ENCODE data around the gene HAUS1. TPM values are rescaled to one million over a fixed set of nuclear protein-coding genes. Genes with fewer than 3 reads are reported as not detected.

The HAUS1 gene
- total RNA-seq, 1 donor from 2014 or later: 23.5 TPM

DNA sequence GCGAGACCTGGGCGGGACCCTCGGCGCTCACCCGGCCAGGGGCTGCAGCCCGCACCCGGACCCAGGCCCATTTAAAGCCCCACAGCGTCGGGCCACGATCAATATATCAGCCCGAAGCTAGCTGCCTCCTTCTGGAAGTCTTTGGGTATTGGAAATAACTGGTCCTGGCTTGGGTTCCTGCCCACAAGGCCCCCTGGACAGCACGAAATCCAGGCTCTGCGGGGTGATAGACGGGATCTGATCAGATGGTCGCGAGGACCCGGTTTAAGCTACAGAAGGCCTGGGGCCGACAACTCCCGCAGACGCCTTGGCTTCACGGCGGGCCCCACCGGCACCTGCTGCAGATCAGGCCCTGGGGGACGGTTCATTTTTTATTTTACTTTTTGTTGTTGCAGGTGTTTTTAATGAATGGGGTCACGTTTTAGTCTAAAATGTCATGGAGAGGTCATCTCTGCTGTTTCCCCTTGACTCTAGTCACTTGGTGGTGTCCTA, 31.8 kb upstream of the HAUS1 start:
- DNase-seq (ENCODE audit: low read depth): no peak
- Mint-ChIP-seq H3K9me3 (ENCODE audit: unreplicated experiment) (no peaks in the 10 kb centered on the region), H3K4me1 (ENCODE audit: low read depth, unreplicated experiment) (peaks cover 8% of the 10 kb centered on the region), H3K4me3 (ENCODE audit: unreplicated experiment) (peak overlapping the region; percentile 80), H3K27me3 (ENCODE audit: low read depth, unreplicated experiment) (no peaks in the 10 kb centered on the region), H3K36me3 (ENCODE audit: low read depth, unreplicated experiment) (no peaks in the 10 kb centered on the region), H3K27ac (ENCODE audit: unreplicated experiment) (peak overlapping the region; percentile 77)
- Histone ChIP-seq H3K4me1 (ENCODE audit: insufficient read depth, low read length) (peaks cover 20% of the 10 kb centered on the region), H3K27ac (ENCODE audit: low read depth, low read length) (peak overlapping the region; percentile 22), H2AFZ (ENCODE audit: low read depth, low read length) (peak overlapping the region; percentile 91), H3K4me3 (ENCODE audit: insufficient read depth, low read depth, low read length) (peak overlapping the region; percentile 71), H4K20me1 (ENCODE audit: insufficient read depth, low read length) (peaks cover 8% of the 10 kb centered on the region), H3K4me2 (ENCODE audit: low read length) (peak overlapping the region; percentile 97), H3K9me3 (ENCODE audit: insufficient read depth, low read depth, low read length) (no peaks in the 10 kb centered on the region), H3K79me2 (ENCODE audit: insufficient read depth, low read length) (peaks cover 11% of the 10 kb centered on the region), H3K36me3 (ENCODE audit: insufficient read depth, low read length) (no peaks in the 10 kb centered on the region), H3K9ac (ENCODE audit: low read length) (peak overlapping the region; percentile 85), H3K27me3 (ENCODE audit: insufficient read depth, low read length) (no peaks in the 10 kb centered on the region)
- no peak for FAIRE-seq
- TF ChIP-seq, protein P1, sequence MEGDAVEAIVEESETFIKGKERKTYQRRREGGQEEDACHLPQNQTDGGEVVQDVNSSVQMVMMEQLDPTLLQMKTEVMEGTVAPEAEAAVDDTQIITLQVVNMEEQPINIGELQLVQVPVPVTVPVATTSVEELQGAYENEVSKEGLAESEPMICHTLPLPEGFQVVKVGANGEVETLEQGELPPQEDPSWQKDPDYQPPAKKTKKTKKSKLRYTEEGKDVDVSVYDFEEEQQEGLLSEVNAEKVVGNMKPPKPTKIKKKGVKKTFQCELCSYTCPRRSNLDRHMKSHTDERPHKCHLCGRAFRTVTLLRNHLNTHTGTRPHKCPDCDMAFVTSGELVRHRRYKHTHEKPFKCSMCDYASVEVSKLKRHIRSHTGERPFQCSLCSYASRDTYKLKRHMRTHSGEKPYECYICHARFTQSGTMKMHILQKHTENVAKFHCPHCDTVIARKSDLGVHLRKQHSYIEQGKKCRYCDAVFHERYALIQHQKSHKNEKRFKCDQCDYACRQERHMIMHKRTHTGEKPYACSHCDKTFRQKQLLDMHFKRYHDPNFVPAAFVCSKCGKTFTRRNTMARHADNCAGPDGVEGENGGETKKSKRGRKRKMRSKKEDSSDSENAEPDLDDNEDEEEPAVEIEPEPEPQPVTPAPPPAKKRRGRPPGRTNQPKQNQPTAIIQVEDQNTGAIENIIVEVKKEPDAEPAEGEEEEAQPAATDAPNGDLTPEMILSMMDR (IDR thresholded peaks at IDR 0.05; ENCODE audit: insufficient read depth, low read depth, low read length): no peak
- TF ChIP-seq EZH2 (IDR thresholded peaks at IDR 0.05; ENCODE audit: insufficient read depth, low read length): no peak

DNA sequence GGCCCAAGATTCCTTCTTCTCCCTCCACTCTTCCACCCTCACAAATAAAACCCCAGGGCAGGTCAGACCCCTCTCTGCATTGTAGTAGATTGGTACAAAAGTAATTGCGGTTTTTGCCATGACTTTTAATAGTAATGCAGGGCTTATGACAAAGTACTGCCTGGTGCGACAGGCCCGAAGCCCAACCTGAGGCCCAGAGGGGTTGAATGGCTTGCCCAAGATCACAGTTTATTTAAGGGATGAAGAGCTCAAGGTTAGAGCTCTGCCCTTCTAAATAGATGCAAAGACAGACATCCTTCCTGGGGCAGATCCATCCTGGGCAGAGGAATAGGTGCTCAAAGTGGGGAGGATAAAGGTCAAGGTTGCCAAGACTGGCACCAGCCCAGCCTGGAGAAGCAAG, 31.2 kb upstream of the HAUS1 start:
- FAIRE-seq (no peak), DNase-seq (ENCODE audit: low read depth) (no peak)
- Histone ChIP-seq H3K4me3 (ENCODE audit: insufficient read depth, low read depth, low read length) (no peak overlapping the region), H4K20me1 (ENCODE audit: insufficient read depth, low read length) (peaks cover 8% of the 10 kb centered on the region), H2AFZ (ENCODE audit: low read depth, low read length) (no peak overlapping the region), H3K9ac (ENCODE audit: low read length) (no peak overlapping the region), H3K4me2 (ENCODE audit: low read length) (no peak overlapping the region), H3K4me1 (ENCODE audit: insufficient read depth, low read length) (peaks cover 23% of the 10 kb centered on the region), H3K79me2 (ENCODE audit: insufficient read depth, low read length) (peaks cover 11% of the 10 kb centered on the region), H3K36me3 (ENCODE audit: insufficient read depth, low read length) (no peaks in the 10 kb centered on the region), H3K9me3 (ENCODE audit: insufficient read depth, low read depth, low read length) (no peaks in the 10 kb centered on the region), H3K27me3 (ENCODE audit: insufficient read depth, low read length) (no peaks in the 10 kb centered on the region), H3K27ac (ENCODE audit: low read depth, low read length) (no peak overlapping the region)
- peaks cover 8% of the 10 kb centered on the region for H3K4me1 Mint-ChIP-seq (ENCODE audit: low read depth, unreplicated experiment)
- peak overlapping the region; percentile 80 for H3K4me3 Mint-ChIP-seq (ENCODE audit: unreplicated experiment)
- H3K36me3 Mint-ChIP-seq (ENCODE audit: low read depth, unreplicated experiment): no peaks in the 10 kb centered on the region
- H3K27ac Mint-ChIP-seq (ENCODE audit: unreplicated experiment): peak overlapping the region; percentile 77
- no peak for TF ChIP-seq EZH2 (IDR thresholded peaks at IDR 0.05; ENCODE audit: insufficient read depth, low read length)
- TF ChIP-seq, protein P1 (IDR thresholded peaks at IDR 0.05; ENCODE audit: insufficient read depth, low read depth, low read length): no peak
- no peaks in the 10 kb centered on the region for H3K27me3 Mint-ChIP-seq (ENCODE audit: low read depth, unreplicated experiment)
- no peaks in the 10 kb centered on the region for H3K9me3 Mint-ChIP-seq (ENCODE audit: unreplicated experiment)

DNA sequence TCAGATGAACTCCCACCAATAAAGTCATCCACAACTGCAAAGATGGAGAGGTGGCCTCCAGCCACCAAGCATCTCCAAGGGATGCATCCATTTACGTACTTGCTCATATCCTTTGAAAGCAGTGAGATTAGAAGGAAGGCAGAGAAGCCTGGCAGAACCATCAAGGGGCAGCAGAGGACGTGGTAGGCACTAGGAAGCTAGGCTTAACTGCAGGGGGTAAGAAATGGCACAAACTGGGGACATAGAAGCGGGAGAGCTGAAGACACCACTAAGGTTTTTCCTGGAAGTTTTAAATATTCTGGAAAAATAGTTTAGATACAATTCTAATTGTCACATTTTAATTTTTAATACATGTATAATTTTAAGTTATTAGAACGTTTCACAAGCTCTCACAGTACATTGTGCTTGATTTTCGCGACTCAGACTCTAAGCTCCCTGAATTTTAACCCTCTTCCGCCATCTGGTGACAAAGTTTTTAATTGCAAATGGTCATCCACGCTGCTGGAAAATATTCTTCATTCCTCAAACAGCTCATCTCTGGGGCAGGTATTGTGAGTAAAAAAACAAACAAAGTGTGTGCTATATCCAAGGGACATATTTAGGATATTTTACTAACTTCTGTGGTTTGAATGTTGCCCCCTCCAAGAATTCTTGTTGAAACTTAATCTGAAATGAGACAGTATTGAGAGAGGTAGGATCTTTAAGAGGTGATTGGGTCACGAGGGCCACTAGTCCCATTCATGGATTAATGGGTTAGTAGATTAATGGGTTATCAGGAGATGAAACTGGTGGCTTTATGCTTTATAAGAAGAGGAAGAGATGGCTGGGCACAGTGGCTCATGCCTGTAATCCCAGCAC, 30.5 kb upstream of the HAUS1 start:
- Histone ChIP-seq H3K4me2 (ENCODE audit: low read length) (no peak overlapping the region), H3K4me1 (ENCODE audit: insufficient read depth, low read length) (peaks cover 22% of the 10 kb centered on the region), H2AFZ (ENCODE audit: low read depth, low read length) (no peak overlapping the region), H3K27ac (ENCODE audit: low read depth, low read length) (no peak overlapping the region), H3K9me3 (ENCODE audit: insufficient read depth, low read depth, low read length) (no peaks in the 10 kb centered on the region), H3K36me3 (ENCODE audit: insufficient read depth, low read length) (no peaks in the 10 kb centered on the region), H3K4me3 (ENCODE audit: insufficient read depth, low read depth, low read length) (no peak overlapping the region), H3K9ac (ENCODE audit: low read length) (no peak overlapping the region), H3K27me3 (ENCODE audit: insufficient read depth, low read length) (no peaks in the 10 kb centered on the region), H4K20me1 (ENCODE audit: insufficient read depth, low read length) (peaks cover 8% of the 10 kb centered on the region), H3K79me2 (ENCODE audit: insufficient read depth, low read length) (peaks cover 9% of the 10 kb centered on the region)
- H3K4me3 Mint-ChIP-seq (ENCODE audit: unreplicated experiment): no peak overlapping the region
- no peaks in the 10 kb centered on the region for H3K27me3 Mint-ChIP-seq (ENCODE audit: low read depth, unreplicated experiment)
- no peaks in the 10 kb centered on the region for H3K9me3 Mint-ChIP-seq (ENCODE audit: unreplicated experiment)
- TF ChIP-seq EZH2 (IDR thresholded peaks at IDR 0.05; ENCODE audit: insufficient read depth, low read length): no peak
- TF ChIP-seq, protein P1 (IDR thresholded peaks at IDR 0.05; ENCODE audit: insufficient read depth, low read depth, low read length): peak; percentile 66
- H3K4me1 Mint-ChIP-seq (ENCODE audit: low read depth, unreplicated experiment): peaks cover 8% of the 10 kb centered on the region
- no peak overlapping the region for H3K27ac Mint-ChIP-seq (ENCODE audit: unreplicated experiment)
- no peak for DNase-seq (ENCODE audit: low read depth)
- H3K36me3 Mint-ChIP-seq (ENCODE audit: low read depth, unreplicated experiment): no peaks in the 10 kb centered on the region
- peak; percentile 37 for FAIRE-seq
